Peyer's patch (tissue), 4 donors: ENCODE results near the gene CARNS1. TPM values are rescaled to one million over a fixed set of nuclear protein-coding genes. Genes with fewer than 3 reads are reported as not detected.

Source experiments
- DNase-seq, 3 donors: peaks; one replicate each; pipeline ENCODE4 v3.0.0-alpha.2; 2017 to 2019
- H3K27ac ChIP-seq, 4 donors: fragments of 200-600 bp; sonication (generic); one replicate each; pipeline ENCODE4 v1.5.1; 2016 to 2019
- H3K27me3 ChIP-seq, 2 donors: fragments of 200-600 bp; sonication (generic); one replicate each; pipeline ENCODE4 v1.5.1; 2019
- H3K36me3 ChIP-seq, 3 donors: fragments of 200-600 bp; sonication (generic); one replicate each; pipeline ENCODE4 v1.5.1; 2016 to 2019
- H3K4me1 ChIP-seq, 4 donors: fragments of 200-600 bp; sonication (generic); one replicate each; pipeline ENCODE4 v1.5.1; 2016 to 2019
- H3K4me3 ChIP-seq, 4 donors: fragments of 200-600 bp; sonication (generic); 1 replicate in 3 of 4; 2 replicates in 1 of 4; pipeline ENCODE4 v1.5.1; 2016 to 2019; ENCODE audit warnings: mild to moderate bottlenecking in 1 of 4
- H3K9me3 ChIP-seq, 4 donors: fragments of 200-600 bp; sonication (generic); one replicate each; pipeline ENCODE4 v1.5.1; 2016 to 2019; ENCODE audit warnings: mild to moderate bottlenecking in 1 of 4
- POLR2A ChIP-seq, 2 donors: fragments of 450-650 bp; IDR thresholded peaks; one replicate each; pipeline ENCODE4 v1.5.1; 2017; ENCODE audit warnings: antibody characterized with exemption in 2 of 2, mild to moderate bottlenecking in 2 of 2, moderate library complexity in 2 of 2
- total RNA-seq, 4 donors: library from RNA; depleted of rRNA; stranded (reverse); fragments of >200 nt; gene quantifications; one replicate each; pipeline ENCODE4 v1.1.0, GENCODE V29; 2016
- TF ChIP-seq, protein P1 (sequence below), 6 experiments: fragments of 450-650 bp in 4 of 6; fragments of 200-600 bp in 2 of 6; sonication (generic) in 1 of 6; IDR thresholded peaks; one replicate each; pipeline ENCODE4 v1.5.1; 2017 to 2019; ENCODE audit warnings: antibody characterized with exemption in 6 of 6, mild to moderate bottlenecking in 3 of 6, moderate library complexity in 1 of 6

The CARNS1 gene
- total RNA-seq, 4 donors from 2014 or later = 0.54 to 1.2 (median 0.83) TPM; not detected in 1

- peak; percentile 97 to 99 (median 99) for DNase-seq
- peaks cover 0 to 27% (median 5%) of the 10 kb centered on the region in 4 donors for H3K4me1 ChIP-seq
- no peaks in the 10 kb centered on the region for H3K27me3 ChIP-seq
- H3K27ac ChIP-seq = peak within 1 kb of the TSS; percentile 81 to 93 (median 86)
- H3K36me3 ChIP-seq = peaks cover 0 to 22% (median 0%) of the 10 kb centered on the region in 3 donors
- TF ChIP-seq, protein P1, sequence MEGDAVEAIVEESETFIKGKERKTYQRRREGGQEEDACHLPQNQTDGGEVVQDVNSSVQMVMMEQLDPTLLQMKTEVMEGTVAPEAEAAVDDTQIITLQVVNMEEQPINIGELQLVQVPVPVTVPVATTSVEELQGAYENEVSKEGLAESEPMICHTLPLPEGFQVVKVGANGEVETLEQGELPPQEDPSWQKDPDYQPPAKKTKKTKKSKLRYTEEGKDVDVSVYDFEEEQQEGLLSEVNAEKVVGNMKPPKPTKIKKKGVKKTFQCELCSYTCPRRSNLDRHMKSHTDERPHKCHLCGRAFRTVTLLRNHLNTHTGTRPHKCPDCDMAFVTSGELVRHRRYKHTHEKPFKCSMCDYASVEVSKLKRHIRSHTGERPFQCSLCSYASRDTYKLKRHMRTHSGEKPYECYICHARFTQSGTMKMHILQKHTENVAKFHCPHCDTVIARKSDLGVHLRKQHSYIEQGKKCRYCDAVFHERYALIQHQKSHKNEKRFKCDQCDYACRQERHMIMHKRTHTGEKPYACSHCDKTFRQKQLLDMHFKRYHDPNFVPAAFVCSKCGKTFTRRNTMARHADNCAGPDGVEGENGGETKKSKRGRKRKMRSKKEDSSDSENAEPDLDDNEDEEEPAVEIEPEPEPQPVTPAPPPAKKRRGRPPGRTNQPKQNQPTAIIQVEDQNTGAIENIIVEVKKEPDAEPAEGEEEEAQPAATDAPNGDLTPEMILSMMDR (IDR thresholded peaks at IDR 0.05) = no peak
- peak; percentile 56 to 65 for TF ChIP-seq POLR2A (IDR thresholded peaks at IDR 0.05)
- H3K4me3 ChIP-seq = peak within 1 kb of the TSS; percentile 80 to 98 (median 92)
- no peaks in the 10 kb centered on the region for H3K9me3 ChIP-seq
Observed at GRCh38 chr11:67391304-67392182, 23.9 kb upstream of the CARNS1 start, which contains the start of gene RAD9A. RAD9A (plus strand) TSS chr11:67391986; CDS start chr11:67392045, 59 bp downstream.

GRCh38 chr11:67392183-67392715 is 23.2 kb upstream of the CARNS1 start:
- TF ChIP-seq POLR2A (IDR thresholded peaks at IDR 0.05) = no peak
- TF ChIP-seq, protein P1 (IDR thresholded peaks at IDR 0.05) = no peak
- H3K27ac ChIP-seq = peak overlapping the region; percentile 81 to 93 (median 86)
- DNase-seq = no peak
- H3K4me1 ChIP-seq = peaks cover 0 to 34% (median 8%) of the 10 kb centered on the region in 4 donors
- H3K36me3 ChIP-seq = peaks cover 0 to 29% (median 0%) of the 10 kb centered on the region in 3 donors
- H3K9me3 ChIP-seq = no peaks in the 10 kb centered on the region
- peak overlapping the region; percentile 80 to 98 (median 92) for H3K4me3 ChIP-seq
- no peaks in the 10 kb centered on the region for H3K27me3 ChIP-seq

- Histone ChIP-seq H3K27me3 (no peaks in the 10 kb centered on the region), H3K9me3 (no peaks in the 10 kb centered on the region), H3K4me1 (peaks cover 0 to 41% (median 8%) of the 10 kb centered on the region in 4 donors), H3K27ac (no peak overlapping the region), H3K4me3 (no peak overlapping the region), H3K36me3 (peaks cover 0 to 41% (median 0%) of the 10 kb centered on the region in 3 donors)
- no peak for TF ChIP-seq POLR2A (IDR thresholded peaks at IDR 0.05)
- TF ChIP-seq, protein P1 (IDR thresholded peaks at IDR 0.05) = no peak
- DNase-seq = no peak
Observed at GRCh38 chr11:67393437-67393836, 22.0 kb upstream of the CARNS1 start.

- Histone ChIP-seq H3K9me3 (no peaks in the 10 kb centered on the region), H3K36me3 (peaks cover 0 to 47% (median 0%) of the 10 kb centered on the region in 3 donors), H3K27me3 (no peaks in the 10 kb centered on the region), H3K27ac (no peak overlapping the region), H3K4me3 (no peak overlapping the region), H3K4me1 (peaks cover 0 to 44% (median 8%) of the 10 kb centered on the region in 4 donors)
- TF ChIP-seq, protein P1 (IDR thresholded peaks at IDR 0.05) = no peak
- TF ChIP-seq POLR2A (IDR thresholded peaks at IDR 0.05) = no peak
- no peak for DNase-seq
Observed at GRCh38 chr11:67393990-67394389, 21.5 kb upstream of the CARNS1 start.

- Histone ChIP-seq H3K4me3 (no peak overlapping the region), H3K27me3 (no peaks in the 10 kb centered on the region), H3K9me3 (no peaks in the 10 kb centered on the region), H3K4me1 (peaks cover 0 to 50% (median 20%) of the 10 kb centered on the region in 4 donors), H3K36me3 (peaks cover 0 to 56% (median 0%) of the 10 kb centered on the region in 3 donors), H3K27ac (peak overlapping the region in 1 of 4 donors; percentile 12)
- no peak for TF ChIP-seq POLR2A (IDR thresholded peaks at IDR 0.05)
- TF ChIP-seq, protein P1 (IDR thresholded peaks at IDR 0.05) = no peak
- peak in 1 of 3 donors; percentile 45 for DNase-seq
Observed at GRCh38 chr11:67395555-67396258, 19.8 kb upstream of the CARNS1 start.
